ENCODE measurements around the gene SMOC2. TPM values are rescaled to one million over a fixed set of nuclear protein-coding genes. Genes with fewer than 3 reads are reported as not detected.
A peak's percentile ranks its signal among the peaks of the same experiment; 100 is the strongest.

SMOC2 gene
- polyA plus RNA-seq, 1 of the 3 experiments (the other 2 are of a cell fraction): not detected

DNA sequence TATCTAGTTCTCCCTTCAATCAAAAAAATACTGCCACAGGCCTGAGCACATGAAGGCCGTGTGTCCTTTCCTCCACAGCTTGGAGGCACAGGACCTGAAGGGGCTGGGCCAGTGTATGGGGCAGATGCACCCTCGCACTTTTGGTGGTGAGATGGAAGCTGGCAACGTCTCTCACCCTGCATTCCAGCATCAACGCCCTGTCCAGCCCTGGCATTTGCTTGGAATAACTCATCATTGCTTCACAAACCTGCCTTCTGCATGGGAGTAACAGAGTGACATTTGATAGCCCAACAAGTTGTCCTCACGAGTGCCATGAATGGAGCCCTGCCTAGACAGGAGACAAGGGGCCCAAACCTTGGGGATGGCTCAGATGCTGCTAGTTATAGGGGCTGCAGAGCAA, 257.9 kb downstream of the SMOC2 start:
- POLR2A ChIA-PET: no interaction called here
- H4K20me1 ChIP-seq (ENCODE audit: insufficient read depth): no peaks in the 10 kb centered on the region

More for the DNA sequence above, 257.9 kb downstream of the SMOC2 start:
- no peaks in the 10 kb centered on the region for H3K9me2 ChIP-seq
- H3K79me2 ChIP-seq (ENCODE audit: insufficient read depth): no peaks in the 10 kb centered on the region
- H3K36me3 ChIP-seq (replicated peaks in 1 of 2; ENCODE audit: control insufficient read depth in 1 of 2, insufficient read depth in 2 of 2, low read length in 1 of 2): no peaks in the 10 kb centered on the region
- H3K27me3 ChIP-seq (ENCODE audit: insufficient read depth): no peaks in the 10 kb centered on the region
- H3K4me3 ChIP-seq (ENCODE audit: low read depth in 2 of 2, low read length in 1 of 2): no peak overlapping the region
- H3K4me2 ChIP-seq: no peak overlapping the region
- no peak overlapping the region for H2AFZ ChIP-seq (ENCODE audit: low read depth)
- 21% methylated on average over 5 of the region's 5 CpGs for WGBS (ENCODE audit: low lambda C conversion rate)
- H3K4me1 ChIP-seq (ENCODE audit: control insufficient read depth in 1 of 2, insufficient read depth in 2 of 2, low read depth in 1 of 2, low read length in 1 of 2): peaks cover 0 to 35% of the 10 kb centered on the region in 2 experiments; a peak in 1 of 4 replicates
- no peak overlapping the region for H3K9ac ChIP-seq
- H3F3A ChIP-seq (replicated peaks; ENCODE audit: insufficient read depth): no peaks in the 10 kb centered on the region
- CTCF ChIA-PET: interaction anchor here (1.5 to 5.6 kb wide), 2 partner anchors 10 to 13 kb away, joined by 4 to 50 read pairs; no protein-coding TSS in a partner anchor
- DNase-seq: no peak
- H3K27ac ChIP-seq (ENCODE audit: low read depth in 2 of 2, low read length in 1 of 2): peak overlapping the region in 1 of 2 experiments; percentile 51; a peak in 1 of 4 replicates
- H3K9me3 ChIP-seq: no peaks in the 10 kb centered on the region
- TF ChIP-seq TEAD4 (IDR thresholded peaks at IDR 0.05; ENCODE audit: borderline replicate concordance, insufficient read depth): no peak
- no peak for TF ChIP-seq RCOR1 (IDR thresholded peaks at IDR 0.05; ENCODE audit: low read length)
- no peak for TF ChIP-seq NFIC (IDR thresholded peaks at IDR 0.05; ENCODE audit: borderline replicate concordance)
- TF ChIP-seq, protein P1, sequence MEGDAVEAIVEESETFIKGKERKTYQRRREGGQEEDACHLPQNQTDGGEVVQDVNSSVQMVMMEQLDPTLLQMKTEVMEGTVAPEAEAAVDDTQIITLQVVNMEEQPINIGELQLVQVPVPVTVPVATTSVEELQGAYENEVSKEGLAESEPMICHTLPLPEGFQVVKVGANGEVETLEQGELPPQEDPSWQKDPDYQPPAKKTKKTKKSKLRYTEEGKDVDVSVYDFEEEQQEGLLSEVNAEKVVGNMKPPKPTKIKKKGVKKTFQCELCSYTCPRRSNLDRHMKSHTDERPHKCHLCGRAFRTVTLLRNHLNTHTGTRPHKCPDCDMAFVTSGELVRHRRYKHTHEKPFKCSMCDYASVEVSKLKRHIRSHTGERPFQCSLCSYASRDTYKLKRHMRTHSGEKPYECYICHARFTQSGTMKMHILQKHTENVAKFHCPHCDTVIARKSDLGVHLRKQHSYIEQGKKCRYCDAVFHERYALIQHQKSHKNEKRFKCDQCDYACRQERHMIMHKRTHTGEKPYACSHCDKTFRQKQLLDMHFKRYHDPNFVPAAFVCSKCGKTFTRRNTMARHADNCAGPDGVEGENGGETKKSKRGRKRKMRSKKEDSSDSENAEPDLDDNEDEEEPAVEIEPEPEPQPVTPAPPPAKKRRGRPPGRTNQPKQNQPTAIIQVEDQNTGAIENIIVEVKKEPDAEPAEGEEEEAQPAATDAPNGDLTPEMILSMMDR (IDR thresholded peaks at IDR 0.05): no peak
- TF ChIP-seq, protein P2, sequence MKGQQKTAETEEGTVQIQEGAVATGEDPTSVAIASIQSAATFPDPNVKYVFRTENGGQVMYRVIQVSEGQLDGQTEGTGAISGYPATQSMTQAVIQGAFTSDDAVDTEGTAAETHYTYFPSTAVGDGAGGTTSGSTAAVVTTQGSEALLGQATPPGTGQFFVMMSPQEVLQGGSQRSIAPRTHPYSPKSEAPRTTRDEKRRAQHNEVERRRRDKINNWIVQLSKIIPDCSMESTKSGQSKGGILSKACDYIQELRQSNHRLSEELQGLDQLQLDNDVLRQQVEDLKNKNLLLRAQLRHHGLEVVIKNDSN (IDR thresholded peaks at IDR 0.05; ENCODE audit: borderline replicate concordance, low read depth): no peak
- TF ChIP-seq MXI1 (IDR thresholded peaks at IDR 0.05; ENCODE audit: low read depth, low read length): no peak
- no peak for TF ChIP-seq POLR2AphosphoS5 (IDR thresholded peaks at IDR 0.05; ENCODE audit: low read depth, low read length)
- TF ChIP-seq MEF2A (IDR thresholded peaks at IDR 0.05; ENCODE audit: borderline replicate concordance, low read depth): no peak
- TF ChIP-seq TCF12 (IDR thresholded peaks at IDR 0.05): no peak
- TF ChIP-seq GATA2 (CRISPR knock-in tag; IDR thresholded peaks at IDR 0.05): no peak
- TF ChIP-seq NRF1 (IDR thresholded peaks at IDR 0.05; ENCODE audit: low read depth, low read length): no peak
- TF ChIP-seq, protein P3, sequence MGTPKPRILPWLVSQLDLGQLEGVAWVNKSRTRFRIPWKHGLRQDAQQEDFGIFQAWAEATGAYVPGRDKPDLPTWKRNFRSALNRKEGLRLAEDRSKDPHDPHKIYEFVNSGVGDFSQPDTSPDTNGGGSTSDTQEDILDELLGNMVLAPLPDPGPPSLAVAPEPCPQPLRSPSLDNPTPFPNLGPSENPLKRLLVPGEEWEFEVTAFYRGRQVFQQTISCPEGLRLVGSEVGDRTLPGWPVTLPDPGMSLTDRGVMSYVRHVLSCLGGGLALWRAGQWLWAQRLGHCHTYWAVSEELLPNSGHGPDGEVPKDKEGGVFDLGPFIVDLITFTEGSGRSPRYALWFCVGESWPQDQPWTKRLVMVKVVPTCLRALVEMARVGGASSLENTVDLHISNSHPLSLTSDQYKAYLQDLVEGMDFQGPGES (IDR thresholded peaks at IDR 0.05; ENCODE audit: low read depth, low read length): no peak
- TF ChIP-seq EP300 (IDR thresholded peaks at IDR 0.05; ENCODE audit: borderline replicate concordance in 1 of 2, low read depth in 1 of 2, low read length in 1 of 2): no peak
- TF ChIP-seq, protein P4, sequence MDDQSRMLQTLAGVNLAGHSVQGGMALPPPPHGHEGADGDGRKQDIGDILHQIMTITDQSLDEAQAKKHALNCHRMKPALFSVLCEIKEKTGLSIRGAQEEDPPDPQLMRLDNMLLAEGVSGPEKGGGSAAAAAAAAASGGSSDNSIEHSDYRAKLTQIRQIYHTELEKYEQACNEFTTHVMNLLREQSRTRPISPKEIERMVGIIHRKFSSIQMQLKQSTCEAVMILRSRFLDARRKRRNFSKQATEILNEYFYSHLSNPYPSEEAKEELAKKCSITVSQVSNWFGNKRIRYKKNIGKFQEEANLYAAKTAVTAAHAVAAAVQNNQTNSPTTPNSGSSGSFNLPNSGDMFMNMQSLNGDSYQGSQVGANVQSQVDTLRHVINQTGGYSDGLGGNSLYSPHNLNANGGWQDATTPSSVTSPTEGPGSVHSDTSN (IDR thresholded peaks at IDR 0.05): no peak
- TF ChIP-seq, protein P5, sequence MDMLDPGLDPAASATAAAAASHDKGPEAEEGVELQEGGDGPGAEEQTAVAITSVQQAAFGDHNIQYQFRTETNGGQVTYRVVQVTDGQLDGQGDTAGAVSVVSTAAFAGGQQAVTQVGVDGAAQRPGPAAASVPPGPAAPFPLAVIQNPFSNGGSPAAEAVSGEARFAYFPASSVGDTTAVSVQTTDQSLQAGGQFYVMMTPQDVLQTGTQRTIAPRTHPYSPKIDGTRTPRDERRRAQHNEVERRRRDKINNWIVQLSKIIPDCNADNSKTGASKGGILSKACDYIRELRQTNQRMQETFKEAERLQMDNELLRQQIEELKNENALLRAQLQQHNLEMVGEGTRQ (IDR thresholded peaks at IDR 0.05; ENCODE audit: borderline replicate concordance, low read depth, low read length): no peak
- TF ChIP-seq FOXJ3 (CRISPR knock-in tag; IDR thresholded peaks at IDR 0.05): no peak
- no peak for TF ChIP-seq JUND (IDR thresholded peaks at IDR 0.05)
- TF ChIP-seq, protein P6, sequence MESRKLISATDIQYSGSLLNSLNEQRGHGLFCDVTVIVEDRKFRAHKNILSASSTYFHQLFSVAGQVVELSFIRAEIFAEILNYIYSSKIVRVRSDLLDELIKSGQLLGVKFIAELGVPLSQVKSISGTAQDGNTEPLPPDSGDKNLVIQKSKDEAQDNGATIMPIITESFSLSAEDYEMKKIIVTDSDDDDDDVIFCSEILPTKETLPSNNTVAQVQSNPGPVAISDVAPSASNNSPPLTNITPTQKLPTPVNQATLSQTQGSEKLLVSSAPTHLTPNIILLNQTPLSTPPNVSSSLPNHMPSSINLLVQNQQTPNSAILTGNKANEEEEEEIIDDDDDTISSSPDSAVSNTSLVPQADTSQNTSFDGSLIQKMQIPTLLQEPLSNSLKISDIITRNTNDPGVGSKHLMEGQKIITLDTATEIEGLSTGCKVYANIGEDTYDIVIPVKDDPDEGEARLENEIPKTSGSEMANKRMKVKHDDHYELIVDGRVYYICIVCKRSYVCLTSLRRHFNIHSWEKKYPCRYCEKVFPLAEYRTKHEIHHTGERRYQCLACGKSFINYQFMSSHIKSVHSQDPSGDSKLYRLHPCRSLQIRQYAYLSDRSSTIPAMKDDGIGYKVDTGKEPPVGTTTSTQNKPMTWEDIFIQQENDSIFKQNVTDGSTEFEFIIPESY (IDR thresholded peaks at IDR 0.05; ENCODE audit: borderline replicate concordance, low read depth): no peak
- TF ChIP-seq, protein P7, sequence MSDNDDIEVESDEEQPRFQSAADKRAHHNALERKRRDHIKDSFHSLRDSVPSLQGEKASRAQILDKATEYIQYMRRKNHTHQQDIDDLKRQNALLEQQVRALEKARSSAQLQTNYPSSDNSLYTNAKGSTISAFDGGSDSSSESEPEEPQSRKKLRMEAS (IDR thresholded peaks at IDR 0.05; ENCODE audit: low read depth): no peak
